Endodermal cell (in vitro differentiated cells): ENCODE results near the gene C12orf56. TPM values are rescaled to one million over a fixed set of nuclear protein-coding genes. Genes with fewer than 3 reads are reported as not detected.
A peak's percentile ranks its signal among the peaks of the same experiment; 100 is the strongest.
"Not testable (repeated sequence)": the region's sequence is repeated elsewhere in the genome, so short reads cannot be mapped to it uniquely, and the experiment has no call there.

Experiments used
- DNase-seq: peaks from one replicate; pipeline ENCODE4 v3.0.0-alpha.2; 2017
- H3K27ac ChIP-seq: 2 replicates; pipeline ENCODE4 v1.5.1; 2013; ENCODE audit warnings: mild to moderate bottlenecking, low read depth, low read length, moderate library complexity
- H3K27me3 ChIP-seq: 2 replicates; pipeline ENCODE4 v1.6.1; 2013; ENCODE audit warnings: mild to moderate bottlenecking, low read length, moderate library complexity; ENCODE audit not compliant: insufficient read depth, control insufficient read depth, poor library complexity, severe bottlenecking
- H3K36me3 ChIP-seq: 2 replicates; pipeline ENCODE4 v1.7.0; 2013; ENCODE audit warnings: mild to moderate bottlenecking, low read length, moderate library complexity; ENCODE audit not compliant: control insufficient read depth, insufficient read depth
- H3K4me1 ChIP-seq: one replicate; pipeline ENCODE4 v1.7.0; 2013; ENCODE audit warnings: low read length; ENCODE audit not compliant: control insufficient read depth, insufficient read depth
- H3K4me3 ChIP-seq: 2 replicates; pipeline ENCODE4 v1.5.1; 2013; ENCODE audit warnings: mild to moderate bottlenecking, low read length, moderate library complexity
- H3K9ac ChIP-seq: 2 replicates; pipeline ENCODE4 v1.6.1; 2013; ENCODE audit warnings: mild to moderate bottlenecking, low read length, moderate library complexity; ENCODE audit not compliant: poor library complexity, severe bottlenecking; ENCODE audit errors: extremely low read depth
- H3K9me3 ChIP-seq: 2 replicates; pipeline ENCODE4 v1.6.1; 2013; ENCODE audit warnings: mild to moderate bottlenecking, low read length, moderate library complexity; ENCODE audit not compliant: control insufficient read depth
- H3K27ac Mint-ChIP-seq: 2 replicates; pipeline ENCODE4 v1.8.0; 2020; ENCODE audit warnings: mixed read lengths
- H3K27me3 Mint-ChIP-seq: 2 replicates; pipeline ENCODE4 v1.8.0; 2021; ENCODE audit warnings: mild to moderate bottlenecking, mixed read lengths; ENCODE audit not compliant: insufficient read depth
- H3K36me3 Mint-ChIP-seq: 2 replicates; pipeline ENCODE4 v1.8.0; 2020; ENCODE audit warnings: low read depth, mixed read lengths
- H3K4me1 Mint-ChIP-seq: 2 replicates; pipeline ENCODE4 v1.8.0; 2020; ENCODE audit warnings: mixed read lengths
- H3K4me3 Mint-ChIP-seq: 2 replicates; pipeline ENCODE4 v1.8.0; 2020; ENCODE audit warnings: mild to moderate bottlenecking, moderate library complexity, mixed read lengths
- H3K9me3 Mint-ChIP-seq: 2 replicates; pipeline ENCODE4 v1.8.0; 2020; ENCODE audit warnings: mild to moderate bottlenecking, mixed read lengths
- CTCF ChIP-seq: fragments of 200-600 bp; sonication (generic); conservative IDR thresholded peaks from 2 replicates; pipeline ENCODE4 v1.5.0; 2021; ENCODE audit warnings: antibody characterized with exemption, mild to moderate bottlenecking
- WGBS, 2 experiments: methylation state at CpG; one replicate each; pipeline versions ENCODE4 v1.1.5 to v1.1.7; 2013; ENCODE audit warnings: missing lambda C conversion rate in 2 of 2, mixed read lengths in 1 of 2; ENCODE audit not compliant: insufficient coverage in 1 of 2, insufficient read length in 1 of 2; 5-methylcytosine and 5-hydroxymethylcytosine counted together
- total RNA-seq, 2 donors: library from RNA; stranded (reverse); fragmentation: NEBNext Ultra II Directional in 1 of 2; extraction: Animal tissue kit (Norgen Biotek cat#: 25700) in 1 of 2; gene quantifications; 2 replicates in 1 of 2; 3 replicates in 1 of 2; pipeline ENCODE4 v1.2.1, GENCODE V29; 2021

The C12orf56 gene
- total RNA-seq, 2 donors from 2014 or later: 0.77 to 3.0 TPM

GRCh38 chr12:64293654-64294364, 96.7 kb downstream of the C12orf56 start:
- TF ChIP-seq CTCF: no peak
- Histone ChIP-seq H3K9me3 (peaks cover 6% of the 10 kb centered on the region), H3K36me3 (no peaks in the 10 kb centered on the region), H3K27me3 (no peaks in the 10 kb centered on the region), H3K27ac (no peak overlapping the region), H3K4me3 (no peak overlapping the region), H3K9ac (no peak overlapping the region), H3K4me1 (no peaks in the 10 kb centered on the region)
- no peaks in the 10 kb centered on the region for H3K36me3 Mint-ChIP-seq
- no peak overlapping the region for H3K4me3 Mint-ChIP-seq
- WGBS, 2 experiments: 92 to 100% methylated on average over 1 to 3 of the region's 4 CpGs
- no peaks in the 10 kb centered on the region for H3K27me3 Mint-ChIP-seq
- H3K4me1 Mint-ChIP-seq: no peaks in the 10 kb centered on the region
- DNase-seq: no peak
- H3K9me3 Mint-ChIP-seq: peaks cover 11% of the 10 kb centered on the region
- no peak overlapping the region for H3K27ac Mint-ChIP-seq

GRCh38 chr12:64293174-64293573, 97.4 kb downstream of the C12orf56 start:
- H3K9me3 ChIP-seq, H3K4me1 ChIP-seq, H3K9ac ChIP-seq, H3K27ac ChIP-seq, H3K36me3 Mint-ChIP-seq, H3K36me3 ChIP-seq, H3K27me3 Mint-ChIP-seq, H3K4me1 Mint-ChIP-seq, H3K4me3 ChIP-seq, H3K27me3 ChIP-seq, DNase-seq: not testable (repeated sequence)
- WGBS, 2 experiments: 97% methylated on average over 12 of the region's 15 CpGs; no CpG with 5 or more reads in 1 of the 2 experiments
- H3K27ac Mint-ChIP-seq: peak overlapping the region; percentile 44
- H3K4me3 Mint-ChIP-seq: peak overlapping the region; percentile 38
- H3K9me3 Mint-ChIP-seq: peaks cover 11% of the 10 kb centered on the region

GRCh38 chr12:64286521-64286920, 104.0 kb downstream of the C12orf56 start:
- no peaks in the 10 kb centered on the region for H3K36me3 Mint-ChIP-seq
- H3K4me1 ChIP-seq: no peaks in the 10 kb centered on the region
- no peaks in the 10 kb centered on the region for H3K27me3 ChIP-seq
- H3K4me3 Mint-ChIP-seq: no peak overlapping the region
- no peak overlapping the region for H3K27ac Mint-ChIP-seq
- no peak for TF ChIP-seq CTCF
- H3K9ac ChIP-seq: no peak overlapping the region
- WGBS, 2 experiments: 61 to 82% methylated on average over 2 to 4 of the region's 4 CpGs
- no peak for DNase-seq
- no peaks in the 10 kb centered on the region for H3K36me3 ChIP-seq
- peaks cover 8% of the 10 kb centered on the region for H3K9me3 Mint-ChIP-seq
- no peak overlapping the region for H3K27ac ChIP-seq
- no peak overlapping the region for H3K4me3 ChIP-seq
- H3K4me1 Mint-ChIP-seq: no peaks in the 10 kb centered on the region
- no peaks in the 10 kb centered on the region for H3K9me3 ChIP-seq
- H3K27me3 Mint-ChIP-seq: no peaks in the 10 kb centered on the region
